Brain microvascular endothelial cell (primary cell): ENCODE measurements around the gene UAP1L1.
A peak's percentile ranks its signal among the peaks of the same experiment; 100 is the strongest.

ENCODE experiments used
- DNase-seq: peaks from one replicate; pipeline ENCODE4 v3.0.0-alpha.2; 2020
- H3K27ac ChIP-seq: fragments of 250-450 bp; sonication (Bioruptor Pico); 2 replicates; pipeline ENCODE4 v1.5.1; 2020; ENCODE audit warnings: mild to moderate bottlenecking, moderate library complexity
- H3K27me3 ChIP-seq: fragments of 250-450 bp; sonication (Bioruptor Pico); replicated peaks from 2 replicates; pipeline ENCODE4 v1.5.1; 2020; ENCODE audit warnings: mild to moderate bottlenecking
- H3K36me3 ChIP-seq: fragments of 250-450 bp; sonication (Bioruptor Pico); replicated peaks from 2 replicates; pipeline ENCODE4 v1.5.1; 2020; ENCODE audit warnings: mild to moderate bottlenecking
- H3K4me3 ChIP-seq: 2 replicates; pipeline ENCODE4 v1.5.1; 2011; ENCODE audit warnings: low read depth, mild to moderate bottlenecking, control low read depth, low read length, moderate library complexity
- in situ Hi-C: cut with HindIII; loops from 2 replicates; pipeline ENCODE4 v1.10.0; 2017; ENCODE audit warnings: low sequenced_read_pairs, low pct_ligation_motif_present
- TF ChIP-seq, protein P1 (sequence below): IDR thresholded peaks from 2 replicates; pipeline ENCODE4 v1.5.1; 2011; ENCODE audit warnings: low read depth, mild to moderate bottlenecking, moderate library complexity, low read length, control low read depth, inconsistent platforms; ENCODE audit errors: missing control alignments

The UAP1L1 gene

DNA sequence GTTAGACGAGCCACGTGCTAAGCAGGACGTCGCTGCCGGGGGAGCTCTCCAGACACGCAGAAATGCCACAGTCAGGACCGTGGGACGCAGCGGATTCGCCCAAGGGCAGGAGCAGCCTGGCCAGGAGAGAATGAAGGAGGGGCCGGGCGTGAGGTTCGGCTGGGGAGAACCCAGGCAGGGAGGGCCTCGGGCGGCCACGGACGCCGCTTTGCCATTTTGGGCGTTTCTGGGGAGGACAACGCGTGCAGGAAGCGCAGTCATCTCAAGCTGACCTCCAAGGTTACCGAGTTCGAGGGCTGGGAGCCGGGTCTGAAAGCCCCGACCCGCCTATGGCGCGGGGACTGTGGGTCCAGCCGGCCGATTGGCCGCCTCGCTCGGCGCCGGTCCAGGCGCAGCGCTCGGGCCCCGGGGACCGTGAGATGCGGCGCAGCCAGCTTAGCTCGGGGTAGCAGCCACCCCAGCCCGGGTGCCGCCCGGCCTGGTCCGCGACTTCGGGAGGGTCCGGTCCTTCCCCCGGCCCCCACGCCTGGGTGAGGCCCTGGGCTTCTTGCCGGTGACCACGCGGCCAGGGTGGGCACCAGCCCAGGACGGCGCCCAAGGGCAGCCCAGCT, 8.7 kb downstream of the UAP1L1 start:
- Histone ChIP-seq H3K27me3 (no peaks in the 10 kb centered on the region), H3K27ac (peak overlapping the region; percentile 81), H3K36me3 (no peaks in the 10 kb centered on the region), H3K4me3 (peak overlapping the region; percentile 73)
- in situ Hi-C loops = no loop called here
- DNase-seq = no peak
- TF ChIP-seq, protein P1, sequence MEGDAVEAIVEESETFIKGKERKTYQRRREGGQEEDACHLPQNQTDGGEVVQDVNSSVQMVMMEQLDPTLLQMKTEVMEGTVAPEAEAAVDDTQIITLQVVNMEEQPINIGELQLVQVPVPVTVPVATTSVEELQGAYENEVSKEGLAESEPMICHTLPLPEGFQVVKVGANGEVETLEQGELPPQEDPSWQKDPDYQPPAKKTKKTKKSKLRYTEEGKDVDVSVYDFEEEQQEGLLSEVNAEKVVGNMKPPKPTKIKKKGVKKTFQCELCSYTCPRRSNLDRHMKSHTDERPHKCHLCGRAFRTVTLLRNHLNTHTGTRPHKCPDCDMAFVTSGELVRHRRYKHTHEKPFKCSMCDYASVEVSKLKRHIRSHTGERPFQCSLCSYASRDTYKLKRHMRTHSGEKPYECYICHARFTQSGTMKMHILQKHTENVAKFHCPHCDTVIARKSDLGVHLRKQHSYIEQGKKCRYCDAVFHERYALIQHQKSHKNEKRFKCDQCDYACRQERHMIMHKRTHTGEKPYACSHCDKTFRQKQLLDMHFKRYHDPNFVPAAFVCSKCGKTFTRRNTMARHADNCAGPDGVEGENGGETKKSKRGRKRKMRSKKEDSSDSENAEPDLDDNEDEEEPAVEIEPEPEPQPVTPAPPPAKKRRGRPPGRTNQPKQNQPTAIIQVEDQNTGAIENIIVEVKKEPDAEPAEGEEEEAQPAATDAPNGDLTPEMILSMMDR = no peak

- H3K27me3 ChIP-seq = no peaks in the 10 kb centered on the region
- DNase-seq = peak; percentile 96
- peak within 1 kb of the TSS; percentile 81 for H3K27ac ChIP-seq
- in situ Hi-C loops = no loop called here
- H3K36me3 ChIP-seq = peaks cover under 1% of the 10 kb centered on the region
- TF ChIP-seq, protein P1 = no peak
- peak within 1 kb of the TSS; percentile 73 for H3K4me3 ChIP-seq
These were observed 9.5 kb downstream of the UAP1L1 start, which contains the start of gene MAN1B1 for GRCh38 chr9:137086531-137087408. TSS of gene MAN1B1 (plus strand) at chr9:137086985. CDS start at chr9:137087000, 15 bp downstream.

GRCh38 chr9:137087409-137087925, 10.2 kb downstream of the UAP1L1 start:
- Histone ChIP-seq H3K27ac (peak overlapping the region; percentile 81), H3K36me3 (peaks cover 3% of the 10 kb centered on the region), H3K27me3 (no peaks in the 10 kb centered on the region), H3K4me3 (peak overlapping the region; percentile 73)
- TF ChIP-seq, protein P1 = no peak
- in situ Hi-C loops = no loop called here
- no peak for DNase-seq

- peaks cover 5% of the 10 kb centered on the region for H3K36me3 ChIP-seq
- no peak overlapping the region for H3K4me3 ChIP-seq
- in situ Hi-C loops = no loop called here
- DNase-seq = no peak
- no peaks in the 10 kb centered on the region for H3K27me3 ChIP-seq
- TF ChIP-seq, protein P1 = no peak
- no peak overlapping the region for H3K27ac ChIP-seq
These were observed 10.8 kb downstream of the UAP1L1 start for GRCh38 chr9:137088121-137088520.

DNA sequence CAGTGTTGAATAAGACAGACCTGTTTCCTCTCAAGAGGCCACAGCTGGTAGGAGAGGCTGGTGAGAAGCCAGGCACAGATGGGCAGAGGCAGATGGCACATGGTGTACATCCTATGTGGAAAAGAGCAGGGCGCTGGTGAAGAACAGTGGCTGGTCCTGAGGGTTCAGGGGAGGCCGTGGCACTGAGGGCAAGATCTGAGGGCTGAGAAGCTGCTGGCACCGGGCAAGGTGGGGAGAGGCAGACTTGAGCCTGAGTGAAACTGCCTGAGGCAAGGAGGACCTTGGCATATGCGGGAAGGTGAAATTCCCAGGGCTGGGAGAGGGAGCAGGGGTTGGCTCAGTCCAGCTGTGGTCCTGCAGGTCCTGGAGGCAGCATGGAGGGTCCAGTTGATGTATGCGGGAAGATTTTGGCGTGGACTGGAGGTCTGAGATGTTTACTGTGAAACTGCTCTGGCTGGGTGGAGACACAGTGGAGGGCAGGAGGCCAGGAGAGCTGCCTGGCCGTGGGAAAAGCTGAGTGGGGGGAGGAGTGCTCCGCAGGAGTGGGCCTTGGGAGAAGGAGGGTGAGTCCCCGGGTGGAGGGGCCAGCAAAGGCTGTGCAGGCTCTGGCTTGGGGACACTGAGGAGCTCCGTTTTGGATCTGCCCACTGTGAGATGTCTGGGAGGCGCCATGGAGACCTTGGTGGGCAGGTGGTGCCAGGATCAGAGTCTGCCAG, 12.1 kb downstream of the UAP1L1 start:
- TF ChIP-seq, protein P1 = no peak
- H3K27ac ChIP-seq = no peak overlapping the region
- H3K36me3 ChIP-seq = peaks cover 5% of the 10 kb centered on the region
- in situ Hi-C loops = no loop called here
- H3K27me3 ChIP-seq = no peaks in the 10 kb centered on the region
- DNase-seq = no peak
- no peak overlapping the region for H3K4me3 ChIP-seq
